WTC11 (cell line): ENCODE measurements around the gene MACROD2.

Experiments
- CBFB ChIP-seq: sonication (generic); formaldehyde crosslinking; IDR thresholded peaks from 2 replicates; pipeline ENCODE4 v1.8.1; 2022; ENCODE audit warnings: mild to moderate bottlenecking, low read depth, missing genetic modification reagents
- CREB1 ChIP-seq: sonication (generic); formaldehyde crosslinking; IDR thresholded peaks from 2 replicates; pipeline ENCODE4 v1.8.0; 2023; ENCODE audit warnings: mild to moderate bottlenecking, missing genetic modification reagents
- NR1H2 ChIP-seq: sonication (generic); formaldehyde crosslinking; IDR thresholded peaks from 2 replicates; pipeline ENCODE4 v1.9.0; 2021; ENCODE audit warnings: mild to moderate bottlenecking, moderate library complexity, missing genetic modification reagents
- NR2C2 ChIP-seq: sonication (generic); formaldehyde crosslinking; IDR thresholded peaks from 2 replicates; pipeline ENCODE4 v1.8.0; 2022; ENCODE audit warnings: mild to moderate bottlenecking, missing genetic modification reagents
- RELA ChIP-seq: sonication (generic); formaldehyde crosslinking; IDR thresholded peaks from 2 replicates; pipeline ENCODE4 v1.8.1; 2022; ENCODE audit warnings: missing genetic modification reagents, mild to moderate bottlenecking, borderline replicate concordance
- SP1 ChIP-seq: sonication (generic); formaldehyde crosslinking; conservative IDR thresholded peaks from 2 replicates; pipeline ENCODE4 v1.8.1; 2022; ENCODE audit warnings: missing genetic modification reagents
- TF ChIP-seq, protein P1 (sequence below): fragments of 200-600 bp; IDR thresholded peaks from 2 replicates; pipeline ENCODE4 v1.8.0; 2022; ENCODE audit warnings: antibody characterized with exemption
- TF ChIP-seq, protein P2 (sequence below): sonication (generic); formaldehyde crosslinking; conservative IDR thresholded peaks from 2 replicates; pipeline ENCODE4 v1.8.1; 2022; ENCODE audit warnings: mild to moderate bottlenecking, missing genetic modification reagents
- TF ChIP-seq, protein P3 (sequence below): sonication (generic); formaldehyde crosslinking; IDR thresholded peaks from 2 replicates; pipeline ENCODE4 v1.8.0; 2023; ENCODE audit warnings: missing genetic modification reagents
- TF ChIP-seq, protein P4 (sequence below): fragments of 250-450 bp; sonication (Bioruptor Pico); IDR thresholded peaks from 2 replicates; pipeline ENCODE4 v1.8.0; 2021; ENCODE audit warnings: mild to moderate bottlenecking

DNA sequence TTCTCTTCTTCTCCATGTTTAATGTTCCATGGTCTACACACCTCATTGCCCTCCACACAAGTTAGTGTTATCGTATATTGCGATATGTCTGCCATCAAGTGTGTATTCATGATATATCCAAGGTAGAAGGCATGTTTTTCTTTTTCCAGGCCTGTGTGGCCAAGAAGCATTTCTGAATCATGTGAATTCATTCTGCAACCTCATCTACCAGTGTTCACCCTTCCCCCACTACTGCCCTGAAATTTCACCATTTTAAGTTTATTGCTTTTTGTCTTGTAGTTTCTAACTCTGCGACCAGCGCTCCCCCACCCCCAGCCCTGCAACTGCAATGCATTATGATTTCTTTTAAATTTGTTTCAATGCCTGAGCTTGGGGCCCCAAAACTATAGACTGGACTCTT is 960.1 kb downstream of the MACROD2 start:
- TF ChIP-seq RELA (CRISPR knock-in tag): no peak
- TF ChIP-seq, protein P1, sequence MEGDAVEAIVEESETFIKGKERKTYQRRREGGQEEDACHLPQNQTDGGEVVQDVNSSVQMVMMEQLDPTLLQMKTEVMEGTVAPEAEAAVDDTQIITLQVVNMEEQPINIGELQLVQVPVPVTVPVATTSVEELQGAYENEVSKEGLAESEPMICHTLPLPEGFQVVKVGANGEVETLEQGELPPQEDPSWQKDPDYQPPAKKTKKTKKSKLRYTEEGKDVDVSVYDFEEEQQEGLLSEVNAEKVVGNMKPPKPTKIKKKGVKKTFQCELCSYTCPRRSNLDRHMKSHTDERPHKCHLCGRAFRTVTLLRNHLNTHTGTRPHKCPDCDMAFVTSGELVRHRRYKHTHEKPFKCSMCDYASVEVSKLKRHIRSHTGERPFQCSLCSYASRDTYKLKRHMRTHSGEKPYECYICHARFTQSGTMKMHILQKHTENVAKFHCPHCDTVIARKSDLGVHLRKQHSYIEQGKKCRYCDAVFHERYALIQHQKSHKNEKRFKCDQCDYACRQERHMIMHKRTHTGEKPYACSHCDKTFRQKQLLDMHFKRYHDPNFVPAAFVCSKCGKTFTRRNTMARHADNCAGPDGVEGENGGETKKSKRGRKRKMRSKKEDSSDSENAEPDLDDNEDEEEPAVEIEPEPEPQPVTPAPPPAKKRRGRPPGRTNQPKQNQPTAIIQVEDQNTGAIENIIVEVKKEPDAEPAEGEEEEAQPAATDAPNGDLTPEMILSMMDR: no peak
- TF ChIP-seq NR1H2 (CRISPR knock-in tag): no peak
- TF ChIP-seq, protein P2, sequence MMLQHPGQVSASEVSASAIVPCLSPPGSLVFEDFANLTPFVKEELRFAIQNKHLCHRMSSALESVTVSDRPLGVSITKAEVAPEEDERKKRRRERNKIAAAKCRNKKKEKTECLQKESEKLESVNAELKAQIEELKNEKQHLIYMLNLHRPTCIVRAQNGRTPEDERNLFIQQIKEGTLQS (CRISPR knock-in tag): no peak
- no peak for TF ChIP-seq SP1 (CRISPR knock-in tag)
- no peak for TF ChIP-seq NR2C2 (CRISPR knock-in tag)
- TF ChIP-seq, protein P3, sequence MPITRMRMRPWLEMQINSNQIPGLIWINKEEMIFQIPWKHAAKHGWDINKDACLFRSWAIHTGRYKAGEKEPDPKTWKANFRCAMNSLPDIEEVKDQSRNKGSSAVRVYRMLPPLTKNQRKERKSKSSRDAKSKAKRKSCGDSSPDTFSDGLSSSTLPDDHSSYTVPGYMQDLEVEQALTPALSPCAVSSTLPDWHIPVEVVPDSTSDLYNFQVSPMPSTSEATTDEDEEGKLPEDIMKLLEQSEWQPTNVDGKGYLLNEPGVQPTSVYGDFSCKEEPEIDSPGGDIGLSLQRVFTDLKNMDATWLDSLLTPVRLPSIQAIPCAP (CRISPR knock-in tag): no peak
- TF ChIP-seq CREB1: no peak
- TF ChIP-seq, protein P4, sequence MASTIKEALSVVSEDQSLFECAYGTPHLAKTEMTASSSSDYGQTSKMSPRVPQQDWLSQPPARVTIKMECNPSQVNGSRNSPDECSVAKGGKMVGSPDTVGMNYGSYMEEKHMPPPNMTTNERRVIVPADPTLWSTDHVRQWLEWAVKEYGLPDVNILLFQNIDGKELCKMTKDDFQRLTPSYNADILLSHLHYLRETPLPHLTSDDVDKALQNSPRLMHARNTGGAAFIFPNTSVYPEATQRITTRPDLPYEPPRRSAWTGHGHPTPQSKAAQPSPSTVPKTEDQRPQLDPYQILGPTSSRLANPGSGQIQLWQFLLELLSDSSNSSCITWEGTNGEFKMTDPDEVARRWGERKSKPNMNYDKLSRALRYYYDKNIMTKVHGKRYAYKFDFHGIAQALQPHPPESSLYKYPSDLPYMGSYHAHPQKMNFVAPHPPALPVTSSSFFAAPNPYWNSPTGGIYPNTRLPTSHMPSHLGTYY: no peak
- no peak for TF ChIP-seq CBFB
